Stomach (tissue), 9 donors: ENCODE data around the gene NTRK3. TPM values are rescaled to one million over a fixed set of nuclear protein-coding genes. Genes with fewer than 3 reads are reported as not detected.

Experiments
- DNase-seq, 2 donors: peaks; one replicate each; pipeline versions ENCODE4 v3.0.0 to v3.0.0-alpha.2; 2013 to 2019
- H3K27ac ChIP-seq, 5 donors: fragments of 200-600 bp in 4 of 5; sonication (generic) in 4 of 5; one replicate each; pipeline ENCODE4 v1.5.1; 2013 to 2019; ENCODE audit warnings: mild to moderate bottlenecking in 1 of 5, moderate library complexity in 1 of 5
- H3K27me3 ChIP-seq, 3 donors: fragments of 200-600 bp; sonication (generic); one replicate each; pipeline ENCODE4 v1.5.1; 2017 to 2019; ENCODE audit warnings: mixed run types in 1 of 3
- H3K36me3 ChIP-seq, 4 donors: fragments of 200-600 bp; sonication (generic); 1 replicate in 3 of 4; 2 replicates in 1 of 4; pipeline ENCODE4 v1.5.1; 2016 to 2019
- H3K4me1 ChIP-seq, 4 donors: fragments of 200-600 bp; sonication (generic); one replicate each; pipeline ENCODE4 v1.5.1; 2016 to 2019
- H3K4me3 ChIP-seq, 4 donors: fragments of 200-600 bp; sonication (generic) in 3 of 4; one replicate each; pipeline ENCODE4 v1.5.1; 2016 to 2019; ENCODE audit warnings: mild to moderate bottlenecking in 1 of 4
- H3K9me3 ChIP-seq, 4 donors: fragments of 200-600 bp; sonication (generic); one replicate each; pipeline ENCODE4 v1.5.1; 2016 to 2019
- EP300 ChIP-seq: sonication (generic); formaldehyde crosslinking; IDR thresholded peaks from one replicate; pipeline ENCODE4 v1.6.1; 2017; ENCODE audit warnings: antibody characterized with exemption
- POLR2A ChIP-seq, 4 donors: fragments of 450-650 bp; IDR thresholded peaks; one replicate each; pipeline ENCODE4 v1.6.1; 2016; ENCODE audit warnings: antibody characterized with exemption in 4 of 4, control low read depth in 2 of 4, mild to moderate bottlenecking in 1 of 4, moderate library complexity in 1 of 4
- POLR2AphosphoS5 ChIP-seq, 3 donors: sonication (generic); formaldehyde crosslinking; IDR thresholded peaks; one replicate each; pipeline ENCODE4 v1.6.1; 2016; ENCODE audit warnings: antibody characterized with exemption in 3 of 3
- WGBS, 5 donors: extraction: QIAGEN DNeasy Blood & Tissue Kit in 3 of 5; methylation state at CpG; one replicate each; pipeline versions ENCODE4 v1.1.5 to v1.1.7; 2013 to 2018; 5-methylcytosine and 5-hydroxymethylcytosine counted together
- intact Hi-C: fragments of 100-400 bp; cut with DNase I; formaldehyde crosslinking; loops from one replicate; pipeline ENCODE4 v1.15.1; 2023; ENCODE audit warnings: low total_unique reads
- polyA plus RNA-seq, 3 donors: library from polyadenylated mRNA; stranded (reverse); fragments of 200-250 nt; gene quantifications; one replicate each; pipeline ENCODE4 v1.2.3, GENCODE V29; 2013
- total RNA-seq, 5 donors: library from RNA; depleted of rRNA; stranded (reverse); fragments of >200 nt; gene quantifications; one replicate each; pipeline versions ENCODE4 v1.1.0 to v1.2.3, GENCODE V29; 2014 to 2016
- TF ChIP-seq, protein P1 (sequence below), 7 experiments: fragments of 450-650 bp in 4 of 7; fragments of 200-600 bp in 3 of 7; sonication (generic) in 3 of 7; IDR thresholded peaks; one replicate each; pipeline ENCODE4 v1.5.1; 2016 to 2019; ENCODE audit warnings: antibody characterized with exemption in 7 of 7, control low read depth in 2 of 7, mild to moderate bottlenecking in 1 of 7
- donor health status: healthy with polysubstance abuse.
- donor health status: Bipolar disorder and iron deficiency.
- donor health status: healthy.

Gene NTRK3
- total and polyA plus RNA-seq, 8 donors, result under 0.01 to 18.2 (median 1.0) TPM; not detected in 1

DNA sequence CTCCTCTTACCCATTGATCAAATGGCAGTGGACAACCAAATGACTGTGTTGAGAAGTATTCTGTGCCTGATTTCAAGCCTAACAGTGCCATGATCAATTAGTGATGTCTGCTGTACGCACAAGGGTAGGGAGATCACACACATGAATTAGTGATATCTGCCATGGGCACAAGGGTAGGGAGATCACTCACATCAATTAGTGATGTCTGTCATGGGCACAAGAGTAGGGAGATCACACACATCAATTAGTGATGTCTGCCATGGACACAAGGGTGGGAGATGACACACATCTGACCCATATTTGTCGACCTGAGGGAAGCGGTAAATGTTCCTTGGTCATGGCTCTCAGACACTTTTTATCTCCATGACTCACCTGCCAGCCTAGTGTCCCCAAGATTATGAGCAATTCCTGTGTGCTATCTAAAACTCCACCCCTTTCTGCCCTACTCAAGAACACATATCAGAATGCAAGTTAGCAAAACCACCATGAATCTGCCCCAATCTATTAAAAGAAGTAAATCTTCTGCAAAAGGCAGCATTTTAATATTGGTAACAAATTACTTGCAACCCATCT lies 165.0 kb downstream of the NTRK3 start:
- H3K27me3 ChIP-seq, result no peaks in the 10 kb centered on the region
- no peak for DNase-seq
- 74 to 85% (median 77%) methylated on average over 3 of the region's 3 CpGs for WGBS, 5 donors
- H3K36me3 ChIP-seq, result no peaks in the 10 kb centered on the region
- H3K4me1 ChIP-seq, result peaks cover 0 to 7% (median 2%) of the 10 kb centered on the region in 4 donors
- H3K27ac ChIP-seq, result no peak overlapping the region
- H3K4me3 ChIP-seq, result no peak overlapping the region
- TF ChIP-seq POLR2A (IDR thresholded peaks at IDR 0.05), result no peak
- no peak for TF ChIP-seq EP300
- TF ChIP-seq POLR2AphosphoS5 (IDR thresholded peaks at IDR 0.05), result no peak
- TF ChIP-seq, protein P1, sequence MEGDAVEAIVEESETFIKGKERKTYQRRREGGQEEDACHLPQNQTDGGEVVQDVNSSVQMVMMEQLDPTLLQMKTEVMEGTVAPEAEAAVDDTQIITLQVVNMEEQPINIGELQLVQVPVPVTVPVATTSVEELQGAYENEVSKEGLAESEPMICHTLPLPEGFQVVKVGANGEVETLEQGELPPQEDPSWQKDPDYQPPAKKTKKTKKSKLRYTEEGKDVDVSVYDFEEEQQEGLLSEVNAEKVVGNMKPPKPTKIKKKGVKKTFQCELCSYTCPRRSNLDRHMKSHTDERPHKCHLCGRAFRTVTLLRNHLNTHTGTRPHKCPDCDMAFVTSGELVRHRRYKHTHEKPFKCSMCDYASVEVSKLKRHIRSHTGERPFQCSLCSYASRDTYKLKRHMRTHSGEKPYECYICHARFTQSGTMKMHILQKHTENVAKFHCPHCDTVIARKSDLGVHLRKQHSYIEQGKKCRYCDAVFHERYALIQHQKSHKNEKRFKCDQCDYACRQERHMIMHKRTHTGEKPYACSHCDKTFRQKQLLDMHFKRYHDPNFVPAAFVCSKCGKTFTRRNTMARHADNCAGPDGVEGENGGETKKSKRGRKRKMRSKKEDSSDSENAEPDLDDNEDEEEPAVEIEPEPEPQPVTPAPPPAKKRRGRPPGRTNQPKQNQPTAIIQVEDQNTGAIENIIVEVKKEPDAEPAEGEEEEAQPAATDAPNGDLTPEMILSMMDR (IDR thresholded peaks at IDR 0.05), result no peak
- intact Hi-C loops, result no loop called here
- H3K9me3 ChIP-seq, result peaks cover 0 to 6% (median 2%) of the 10 kb centered on the region in 4 donors

DNA sequence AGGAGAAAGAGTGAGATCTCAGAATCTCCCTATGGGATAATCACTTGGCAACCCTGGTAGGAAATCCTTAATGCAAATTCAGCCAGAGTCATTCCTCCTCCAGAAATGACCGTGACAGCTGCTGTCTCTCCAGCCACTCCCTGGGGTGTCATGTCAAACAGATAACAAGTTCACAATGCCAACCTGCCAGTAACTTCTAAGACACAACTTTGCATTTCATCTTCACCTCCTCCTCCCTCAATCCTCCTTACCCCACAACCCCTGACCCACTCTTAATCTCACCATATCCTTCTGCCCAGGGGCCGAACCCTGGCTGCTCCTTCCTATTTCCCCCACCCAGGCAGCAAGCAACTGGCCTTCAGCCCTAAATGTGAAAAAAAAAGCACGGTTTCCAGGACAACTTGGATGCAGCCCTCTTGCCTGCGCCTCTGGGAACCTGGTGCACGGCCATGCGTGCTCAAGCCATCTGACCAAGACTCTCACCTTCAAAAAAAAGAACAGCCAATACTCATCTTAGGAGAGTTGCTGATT lies 166.0 kb downstream of the NTRK3 start:
- WGBS, 5 donors, result 16 to 39% (median 26%) methylated on average over 6 of the region's 6 CpGs
- TF ChIP-seq POLR2A (IDR thresholded peaks at IDR 0.05) (no peak), POLR2AphosphoS5 (IDR thresholded peaks at IDR 0.05) (no peak), EP300 (no peak)
- TF ChIP-seq, protein P1 (IDR thresholded peaks at IDR 0.05), result no peak
- no peak overlapping the region for H3K4me3 ChIP-seq
- DNase-seq, result peak in 1 of 2 donors; percentile 71
- no peaks in the 10 kb centered on the region for H3K36me3 ChIP-seq
- H3K27me3 ChIP-seq, result no peaks in the 10 kb centered on the region
- peaks cover 0 to 7% (median 2%) of the 10 kb centered on the region in 4 donors for H3K4me1 ChIP-seq
- intact Hi-C loops, result no loop called here
- H3K9me3 ChIP-seq, result peaks cover 0 to 6% (median 2%) of the 10 kb centered on the region in 4 donors
- no peak overlapping the region for H3K27ac ChIP-seq

DNA sequence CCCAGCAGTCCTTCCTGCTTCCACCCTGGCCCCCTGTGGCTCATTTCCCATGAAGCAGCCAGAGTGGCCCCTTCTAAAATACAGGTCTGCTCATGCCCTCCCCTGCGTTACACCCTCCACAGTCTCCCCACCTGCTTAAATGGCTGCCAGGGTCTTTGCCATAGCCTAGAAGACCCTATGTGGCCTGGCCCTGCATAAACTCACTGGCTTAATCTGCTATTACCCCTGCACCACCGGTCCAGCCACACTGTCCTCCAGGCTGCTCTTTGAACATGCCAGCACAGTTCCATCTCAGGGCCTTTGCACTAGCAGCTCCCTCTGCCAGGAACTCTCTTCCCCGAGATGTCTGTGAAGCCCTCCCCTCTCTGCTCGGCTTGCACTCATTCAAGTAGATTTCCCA lies 166.8 kb downstream of the NTRK3 start:
- Histone ChIP-seq H3K36me3 (no peaks in the 10 kb centered on the region), H3K4me3 (no peak overlapping the region), H3K27me3 (no peaks in the 10 kb centered on the region), H3K9me3 (peaks cover 0 to 6% (median 2%) of the 10 kb centered on the region in 4 donors), H3K27ac (no peak overlapping the region), H3K4me1 (peaks cover 0 to 7% (median 2%) of the 10 kb centered on the region in 4 donors)
- DNase-seq, result no peak
- WGBS, 5 donors, result 59 to 75% (median 71%) methylated on average over 4 of the region's 4 CpGs
- intact Hi-C loops, result no loop called here
- TF ChIP-seq EP300 (no peak), POLR2AphosphoS5 (IDR thresholded peaks at IDR 0.05) (no peak), POLR2A (IDR thresholded peaks at IDR 0.05) (no peak)

DNA sequence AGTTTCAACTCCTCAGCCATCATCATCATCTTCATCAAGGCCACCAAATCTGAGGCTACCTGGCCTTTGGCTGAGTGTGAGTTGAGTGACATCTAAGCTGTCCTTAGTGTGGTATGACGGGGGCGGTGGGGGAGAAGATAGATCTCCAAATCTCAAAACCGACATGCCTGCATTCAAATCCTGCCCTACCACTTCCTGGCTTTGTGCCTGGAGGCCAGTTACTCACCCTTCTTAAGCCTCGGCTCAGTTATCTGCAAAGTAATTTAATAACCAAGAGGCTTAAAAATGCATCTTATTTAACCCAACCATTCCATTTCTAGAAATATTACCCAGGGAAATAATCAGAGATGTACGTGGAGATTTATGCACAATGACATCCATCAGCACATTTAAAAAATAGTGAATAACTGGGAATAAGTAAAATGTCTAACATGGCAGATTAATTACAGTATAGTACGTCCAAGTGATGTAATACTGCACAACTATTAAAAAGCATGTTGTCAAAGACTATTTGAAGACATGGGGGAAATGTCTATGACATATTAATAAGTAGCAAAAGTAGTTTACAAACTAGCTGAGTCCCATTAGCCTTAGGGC lies 167.4 kb downstream of the NTRK3 start:
- no peak overlapping the region for H3K4me3 ChIP-seq
- intact Hi-C loops, result no loop called here
- TF ChIP-seq POLR2AphosphoS5 (IDR thresholded peaks at IDR 0.05), result no peak
- no peak for TF ChIP-seq POLR2A (IDR thresholded peaks at IDR 0.05)
- TF ChIP-seq, protein P1 (IDR thresholded peaks at IDR 0.05), result no peak
- TF ChIP-seq EP300, result no peak
- 48 to 55% (median 51%) methylated on average over 6 of the region's 6 CpGs for WGBS, 5 donors
- H3K27ac ChIP-seq, result no peak overlapping the region
- peaks cover 0 to 6% (median 2%) of the 10 kb centered on the region in 4 donors for H3K9me3 ChIP-seq
- no peaks in the 10 kb centered on the region for H3K36me3 ChIP-seq
- H3K4me1 ChIP-seq, result peaks cover 0 to 7% (median 2%) of the 10 kb centered on the region in 4 donors
- no peaks in the 10 kb centered on the region for H3K27me3 ChIP-seq
- no peak for DNase-seq
